Measurements from ENCODE around the gene FOXN4.
A peak's percentile ranks its signal among the peaks of the same experiment; 100 is the strongest.

FOXN4 gene

GRCh38 chr12:109305547-109305946 lies 3.5 kb downstream of the FOXN4 start:
- Histone ChIP-seq H3K27me3 (peaks cover 50% of the 10 kb centered on the region), H3K9ac (no peak overlapping the region), H3K27ac (no peak overlapping the region), H3K4me1 (peaks cover 26% of the 10 kb centered on the region), H3K9me3 (no peaks in the 10 kb centered on the region), H3K4me2 (no peak overlapping the region), H3K36me3 (no peaks in the 10 kb centered on the region), H3K4me3 (no peak overlapping the region), H4K20me1 (peaks cover 36% of the 10 kb centered on the region)
- TF ChIP-seq Cebpa-rat (IDR thresholded peaks at IDR 0.05): no peak

GRCh38 chr12:109304485-109304884 lies 4.6 kb downstream of the FOXN4 start:
- Histone ChIP-seq H3K4me2 (peak overlapping the region; percentile 68), H3K9me3 (no peaks in the 10 kb centered on the region), H3K9ac (no peak overlapping the region), H4K20me1 (peaks cover 26% of the 10 kb centered on the region), H3K36me3 (no peaks in the 10 kb centered on the region), H3K4me1 (peaks cover 15% of the 10 kb centered on the region), H3K4me3 (no peak overlapping the region), H3K27me3 (peaks cover 40% of the 10 kb centered on the region), H3K27ac (no peak overlapping the region)
- TF ChIP-seq Cebpa-rat (IDR thresholded peaks at IDR 0.05): no peak

DNA sequence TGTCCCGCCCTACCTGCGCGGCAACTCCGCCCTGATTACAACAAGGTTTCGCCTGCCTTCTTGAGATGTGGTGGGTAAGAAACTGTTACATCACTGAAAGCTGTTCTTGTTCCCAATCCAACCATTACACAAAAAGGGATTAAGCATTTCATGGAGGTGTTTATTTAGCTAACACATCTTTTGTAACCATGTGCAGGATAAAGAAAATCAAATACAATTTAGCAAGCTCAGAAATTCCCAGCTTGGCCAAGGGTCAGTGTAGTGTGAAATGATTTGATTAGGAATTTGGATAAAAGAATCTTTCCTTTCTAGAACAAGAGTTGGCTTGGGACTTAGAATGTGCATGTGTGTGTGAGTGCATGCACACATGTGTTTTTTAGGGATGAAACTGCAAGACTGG lies 6.3 kb downstream of the FOXN4 start:
- Histone ChIP-seq H3K9ac (no peak overlapping the region), H3K9me3 (no peaks in the 10 kb centered on the region), H3K27ac (no peak overlapping the region), H3K4me1 (peaks cover 13% of the 10 kb centered on the region), H3K36me3 (no peaks in the 10 kb centered on the region), H3K4me2 (no peak overlapping the region), H3K27me3 (peaks cover 23% of the 10 kb centered on the region), H4K20me1 (peaks cover 11% of the 10 kb centered on the region; the same call in 1 of the 2 replicates), H3K4me3 (no peak overlapping the region)
- TF ChIP-seq Cebpa-rat (IDR thresholded peaks at IDR 0.05): no peak

DNA sequence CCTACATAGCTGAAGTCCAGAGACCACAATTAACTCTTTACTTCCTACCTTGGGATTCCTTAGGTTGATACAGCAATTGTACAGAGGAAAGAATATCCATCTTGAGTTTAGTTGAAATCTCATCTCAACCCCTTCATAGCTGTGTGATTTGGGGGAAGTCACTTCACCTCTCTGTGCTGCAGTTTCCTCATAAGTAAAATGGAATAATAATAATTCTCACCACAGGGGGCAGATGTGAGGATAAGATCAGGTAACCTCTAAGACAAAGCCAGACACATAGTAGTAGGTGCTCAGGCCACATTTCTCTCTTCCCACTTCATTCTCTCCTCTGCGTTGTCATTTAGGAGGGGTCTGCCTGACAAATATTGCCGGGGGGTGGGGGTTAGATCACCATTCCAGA lies 6.7 kb downstream of the FOXN4 start:
- no peak for TF ChIP-seq Cebpa-rat (IDR thresholded peaks at IDR 0.05)
- no peak overlapping the region for H3K27ac ChIP-seq
- no peak overlapping the region for H3K9ac ChIP-seq
- no peaks in the 10 kb centered on the region for H3K9me3 ChIP-seq
- peaks cover 19% of the 10 kb centered on the region for H3K27me3 ChIP-seq
- H3K36me3 ChIP-seq: no peaks in the 10 kb centered on the region
- H3K4me1 ChIP-seq: peaks cover 13% of the 10 kb centered on the region
- H3K4me2 ChIP-seq: no peak overlapping the region
- no peak overlapping the region for H3K4me3 ChIP-seq
- H4K20me1 ChIP-seq: peaks cover 7% of the 10 kb centered on the region; the same call in 1 of the 2 replicates

GRCh38 chr12:109301643-109302168 lies 7.4 kb downstream of the FOXN4 start:
- H4K20me1 ChIP-seq: peaks cover under 1% of the 10 kb centered on the region; the same call in 1 of the 2 replicates
- peaks cover 13% of the 10 kb centered on the region for H3K4me1 ChIP-seq
- H3K4me3 ChIP-seq: no peak overlapping the region
- TF ChIP-seq Cebpa-rat (IDR thresholded peaks at IDR 0.05): no peak
- H3K36me3 ChIP-seq: no peaks in the 10 kb centered on the region
- no peak overlapping the region for H3K4me2 ChIP-seq
- no peak overlapping the region for H3K27ac ChIP-seq
- H3K9ac ChIP-seq: no peak overlapping the region
- no peaks in the 10 kb centered on the region for H3K9me3 ChIP-seq
- H3K27me3 ChIP-seq: peaks cover 12% of the 10 kb centered on the region

- H3K27ac ChIP-seq: no peak overlapping the region
- no peaks in the 10 kb centered on the region for H3K36me3 ChIP-seq
- TF ChIP-seq Cebpa-rat (IDR thresholded peaks at IDR 0.05): no peak
- H3K4me1 ChIP-seq: peaks cover 13% of the 10 kb centered on the region
- no peak overlapping the region for H3K9ac ChIP-seq
- 0 out of 2 replicates have a peak, but pooled peaks cover 4% of the 10 kb centered on the region for H3K27me3 ChIP-seq
- H3K4me3 ChIP-seq: no peak overlapping the region
- no peaks in the 10 kb centered on the region; the same call in 1 of the 2 replicates for H4K20me1 ChIP-seq
- no peak overlapping the region for H3K4me2 ChIP-seq
- no peaks in the 10 kb centered on the region for H3K9me3 ChIP-seq
Measured at GRCh38 chr12:109299849-109300248, 9.2 kb downstream of the FOXN4 start.

DNA sequence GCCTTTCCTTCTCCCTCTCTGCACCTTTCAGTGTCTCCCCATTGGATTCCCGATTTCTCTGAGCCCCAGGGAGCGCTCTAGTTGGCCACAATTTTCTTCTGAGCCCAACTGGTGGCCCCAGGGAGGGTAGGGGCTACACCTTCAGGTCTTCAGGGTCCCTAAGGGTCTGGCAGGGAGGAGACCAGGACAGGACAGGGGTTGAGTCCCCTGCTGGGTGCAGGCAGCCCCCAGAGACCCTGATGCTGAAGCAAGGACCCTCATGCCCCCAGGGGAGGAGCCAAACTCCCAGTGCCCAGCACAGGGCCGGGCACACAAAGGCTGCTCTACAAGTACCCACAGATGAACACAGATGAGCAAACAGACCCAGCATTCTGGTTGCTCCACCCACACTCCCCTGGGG lies 12.7 kb downstream of the FOXN4 start:
- Histone ChIP-seq H3K27ac (no peak overlapping the region), H3K9me3 (no peaks in the 10 kb centered on the region), H3K4me3 (no peak overlapping the region), H3K9ac (no peak overlapping the region), H3K4me1 (no peaks in the 10 kb centered on the region), H3K36me3 (no peaks in the 10 kb centered on the region), H4K20me1 (no peaks in the 10 kb centered on the region), H3K27me3 (0 out of 2 replicates have a peak, but pooled peaks cover 7% of the 10 kb centered on the region), H3K4me2 (no peak overlapping the region)
- TF ChIP-seq Cebpa-rat (IDR thresholded peaks at IDR 0.05): no peak

DNA sequence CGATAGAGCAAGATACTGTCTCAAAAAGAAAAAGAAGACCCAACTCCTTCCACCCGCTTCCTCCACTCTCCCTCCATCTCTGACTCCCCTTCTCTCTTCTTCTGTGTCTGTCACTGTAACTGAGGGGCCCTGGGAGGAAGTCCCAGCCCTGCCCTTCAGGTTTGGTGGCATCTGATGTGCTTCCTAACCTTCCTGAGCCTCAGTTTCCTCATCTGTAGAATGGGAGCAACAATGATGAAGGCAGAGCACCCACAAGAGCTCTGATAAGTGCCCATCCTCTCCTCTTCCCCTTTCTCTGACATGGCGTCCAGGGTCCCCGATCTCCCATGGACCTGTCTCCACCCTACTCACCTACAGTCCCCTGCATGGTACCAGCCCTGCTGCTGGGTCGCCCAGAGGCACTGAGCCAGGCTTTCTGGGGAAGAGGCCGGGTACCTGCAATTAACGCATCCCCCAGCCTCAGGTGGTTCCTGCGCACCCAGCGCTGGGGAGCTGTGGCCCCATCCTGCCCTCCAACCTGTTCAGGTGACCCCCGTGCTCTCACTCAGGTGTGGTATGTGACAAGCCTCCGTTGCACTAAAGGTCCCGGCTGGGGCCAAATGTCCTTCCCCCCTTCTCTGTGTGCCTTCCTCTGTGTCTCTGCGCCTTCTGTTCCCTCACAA lies 13.2 kb downstream of the FOXN4 start:
- H3K36me3 ChIP-seq: no peaks in the 10 kb centered on the region
- no peaks in the 10 kb centered on the region for H3K4me1 ChIP-seq
- TF ChIP-seq Cebpa-rat (IDR thresholded peaks at IDR 0.05): no peak
- H3K4me2 ChIP-seq: no peak overlapping the region
- H3K27ac ChIP-seq: no peak overlapping the region
- H3K4me3 ChIP-seq: no peak overlapping the region
- H4K20me1 ChIP-seq: no peaks in the 10 kb centered on the region
- H3K27me3 ChIP-seq: 0 out of 2 replicates have a peak, but pooled peaks cover 7% of the 10 kb centered on the region
- no peak overlapping the region for H3K9ac ChIP-seq
- no peaks in the 10 kb centered on the region for H3K9me3 ChIP-seq

DNA sequence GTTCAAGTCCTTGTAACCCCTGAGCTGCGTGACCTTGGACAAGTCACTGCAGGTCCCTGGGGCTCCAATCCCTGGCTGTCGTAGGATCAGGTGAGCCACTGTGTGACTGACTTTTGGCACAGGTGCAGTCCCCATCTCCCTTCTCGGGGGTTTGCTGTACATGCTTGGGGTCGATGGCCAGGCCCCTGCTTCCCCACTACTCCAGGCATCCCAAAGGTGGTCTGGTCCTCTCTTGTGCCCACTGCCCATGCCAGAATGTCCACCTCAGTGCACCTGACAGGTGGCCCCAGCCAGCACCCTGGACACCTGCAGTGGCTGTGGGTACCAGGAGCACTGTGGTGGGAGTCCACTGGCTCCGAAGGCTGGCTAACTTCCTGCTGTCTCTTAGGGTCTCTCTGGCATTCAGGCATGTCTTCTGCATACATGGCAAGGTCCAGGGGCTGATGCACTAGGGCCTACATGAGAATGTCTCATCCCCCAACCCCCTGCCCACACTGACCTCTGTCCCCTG lies 14.7 kb downstream of the FOXN4 start:
- H3K4me1 ChIP-seq: no peaks in the 10 kb centered on the region
- H3K27ac ChIP-seq: no peak overlapping the region
- no peak overlapping the region for H3K4me2 ChIP-seq
- H3K27me3 ChIP-seq: 0 out of 2 replicates have a peak, but pooled peaks cover 7% of the 10 kb centered on the region
- no peaks in the 10 kb centered on the region for H3K36me3 ChIP-seq
- H3K9me3 ChIP-seq: no peaks in the 10 kb centered on the region
- H4K20me1 ChIP-seq: no peaks in the 10 kb centered on the region
- H3K4me3 ChIP-seq: no peak overlapping the region
- no peak overlapping the region for H3K9ac ChIP-seq
- no peak for TF ChIP-seq Cebpa-rat (IDR thresholded peaks at IDR 0.05)

DNA sequence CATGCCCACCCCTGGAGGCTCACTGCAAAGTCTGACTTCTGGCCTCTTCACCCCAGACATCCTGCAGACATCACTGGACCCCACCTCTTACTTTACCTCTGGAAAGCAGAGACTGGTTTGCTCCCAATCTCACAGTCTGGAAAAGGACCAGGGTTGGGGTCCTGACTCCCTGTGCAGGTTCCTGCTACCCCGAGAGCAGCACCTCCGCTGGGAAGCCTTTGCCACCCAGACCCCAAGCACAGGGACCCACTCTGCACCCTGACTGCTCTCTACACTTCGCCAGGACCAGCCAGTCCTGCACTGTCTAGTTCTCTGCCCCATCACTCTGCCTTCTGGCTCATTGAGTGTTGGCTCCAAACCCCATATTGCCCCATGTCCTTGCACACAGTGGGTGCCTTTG lies 16.0 kb downstream of the FOXN4 start:
- Histone ChIP-seq H4K20me1 (no peaks in the 10 kb centered on the region), H3K27me3 (0 out of 2 replicates have a peak, but pooled peaks cover 7% of the 10 kb centered on the region), H3K9me3 (no peaks in the 10 kb centered on the region), H3K36me3 (no peaks in the 10 kb centered on the region), H3K4me2 (no peak overlapping the region), H3K4me3 (no peak overlapping the region), H3K27ac (no peak overlapping the region), H3K4me1 (no peaks in the 10 kb centered on the region), H3K9ac (no peak overlapping the region)
- no peak for TF ChIP-seq Cebpa-rat (IDR thresholded peaks at IDR 0.05)

Measured in BLaER1 (cell line).